ENCODE results near the gene MGME1.

DNA sequence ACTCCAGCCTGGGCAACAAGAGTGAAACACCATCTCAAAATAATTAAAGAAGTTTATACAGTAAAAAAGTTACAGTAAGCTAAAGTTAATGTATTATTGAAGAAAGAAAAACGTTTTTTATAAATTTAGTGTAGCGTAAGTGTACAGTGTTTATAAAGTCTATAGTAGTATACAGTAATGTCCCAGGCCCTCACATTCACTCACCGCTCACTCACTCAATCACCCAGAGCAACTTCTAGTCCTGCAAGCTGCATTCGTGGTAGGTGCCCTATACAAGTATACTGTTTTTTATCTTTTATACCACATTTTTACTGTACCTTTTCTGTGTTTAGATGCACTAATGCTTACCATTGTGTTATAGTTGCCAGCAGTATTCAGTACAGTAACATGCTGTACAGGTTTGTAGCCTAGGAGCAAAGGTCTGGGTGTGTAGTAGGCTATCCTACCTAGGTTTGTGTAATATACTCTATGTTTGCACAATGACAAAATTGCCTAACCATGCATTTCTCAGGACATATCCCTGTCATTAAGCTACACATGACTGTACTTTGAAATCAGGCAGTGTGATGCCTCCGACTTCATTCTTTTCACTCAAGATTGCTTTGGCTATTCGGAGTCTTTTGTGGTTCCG is 16.7 kb downstream of the MGME1 start:
- TF ChIP-seq EZH2 (IDR thresholded peaks at IDR 0.05; ENCODE audit: low read depth) = no peak
- TF ChIP-seq, protein P1, sequence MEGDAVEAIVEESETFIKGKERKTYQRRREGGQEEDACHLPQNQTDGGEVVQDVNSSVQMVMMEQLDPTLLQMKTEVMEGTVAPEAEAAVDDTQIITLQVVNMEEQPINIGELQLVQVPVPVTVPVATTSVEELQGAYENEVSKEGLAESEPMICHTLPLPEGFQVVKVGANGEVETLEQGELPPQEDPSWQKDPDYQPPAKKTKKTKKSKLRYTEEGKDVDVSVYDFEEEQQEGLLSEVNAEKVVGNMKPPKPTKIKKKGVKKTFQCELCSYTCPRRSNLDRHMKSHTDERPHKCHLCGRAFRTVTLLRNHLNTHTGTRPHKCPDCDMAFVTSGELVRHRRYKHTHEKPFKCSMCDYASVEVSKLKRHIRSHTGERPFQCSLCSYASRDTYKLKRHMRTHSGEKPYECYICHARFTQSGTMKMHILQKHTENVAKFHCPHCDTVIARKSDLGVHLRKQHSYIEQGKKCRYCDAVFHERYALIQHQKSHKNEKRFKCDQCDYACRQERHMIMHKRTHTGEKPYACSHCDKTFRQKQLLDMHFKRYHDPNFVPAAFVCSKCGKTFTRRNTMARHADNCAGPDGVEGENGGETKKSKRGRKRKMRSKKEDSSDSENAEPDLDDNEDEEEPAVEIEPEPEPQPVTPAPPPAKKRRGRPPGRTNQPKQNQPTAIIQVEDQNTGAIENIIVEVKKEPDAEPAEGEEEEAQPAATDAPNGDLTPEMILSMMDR (conservative IDR thresholded peaks at IDR 0.05) = no peak
